GM23248 (cell line): ENCODE data around the gene AGPAT3. TPM values are rescaled to one million over a fixed set of nuclear protein-coding genes. Genes with fewer than 3 reads are reported as not detected.

Experiments used
- DNase-seq: peaks from one replicate; pipeline ENCODE4 v3.0.0-alpha.2; 2015
- H2AFZ ChIP-seq: fragments of 200-600 bp; sonication (generic); 2 replicates; pipeline ENCODE4 v1.6.1; 2016; ENCODE audit warnings: antibody characterized with exemption
- H3F3A ChIP-seq: fragments of 200-600 bp; sonication (generic); 2 replicates; pipeline ENCODE4 v1.6.1; 2016; ENCODE audit warnings: mild to moderate bottlenecking, antibody characterized with exemption, mixed run types; ENCODE audit not compliant: insufficient read depth
- H3K27ac ChIP-seq: fragments of 200-600 bp; sonication (generic); 2 replicates; pipeline ENCODE4 v1.5.1; 2016; ENCODE audit warnings: mild to moderate bottlenecking
- H3K27me3 ChIP-seq: fragments of 200-600 bp; sonication (generic); replicated peaks from 2 replicates; pipeline ENCODE4 v1.6.1; 2016; ENCODE audit warnings: mild to moderate bottlenecking; ENCODE audit not compliant: insufficient read depth
- H3K36me3 ChIP-seq: fragments of 200-600 bp; sonication (generic); 2 replicates; pipeline ENCODE4 v1.6.1; 2016; ENCODE audit warnings: low read depth, mild to moderate bottlenecking
- H3K4me1 ChIP-seq: fragments of 200-600 bp; sonication (generic); 2 replicates; pipeline ENCODE4 v1.6.1; 2016; ENCODE audit warnings: mild to moderate bottlenecking; ENCODE audit not compliant: insufficient read depth
- H3K4me2 ChIP-seq: fragments of 200-600 bp; sonication (generic); one replicate; pipeline ENCODE4 v1.6.1; 2016; ENCODE audit warnings: mild to moderate bottlenecking; ENCODE audit not compliant: unreplicated experiment
- H3K4me3 ChIP-seq: fragments of 200-600 bp; sonication (generic); 2 replicates; pipeline ENCODE4 v1.5.1; 2016; ENCODE audit warnings: mild to moderate bottlenecking
- H3K79me2 ChIP-seq: fragments of 200-600 bp; sonication (generic); 2 replicates; pipeline ENCODE4 v1.6.1; 2016; ENCODE audit warnings: mild to moderate bottlenecking; ENCODE audit not compliant: insufficient read depth
- H3K9ac ChIP-seq: fragments of 200-600 bp; sonication (generic); 2 replicates; pipeline ENCODE4 v1.6.1; 2016; ENCODE audit warnings: mild to moderate bottlenecking
- H3K9me2 ChIP-seq: fragments of 200-600 bp; sonication (generic); 2 replicates; pipeline ENCODE4 v1.6.1; 2016; ENCODE audit warnings: mixed run types, mild to moderate bottlenecking, moderate library complexity; ENCODE audit not compliant: insufficient read depth
- H3K9me3 ChIP-seq: fragments of 200-600 bp; sonication (generic); one replicate; pipeline ENCODE4 v1.6.1; 2017; ENCODE audit warnings: low read depth
- H4K20me1 ChIP-seq: fragments of 200-600 bp; sonication (generic); 2 replicates; pipeline ENCODE4 v1.6.0; 2016; ENCODE audit not compliant: insufficient read depth
- EZH2 ChIP-seq: fragments of 200-600 bp; sonication (generic); IDR thresholded peaks from 2 replicates; pipeline ENCODE4 v1.6.1; 2018; ENCODE audit warnings: antibody characterized with exemption, mild to moderate bottlenecking; ENCODE audit not compliant: insufficient read depth, poor library complexity, severe bottlenecking
- EZH2phosphoT487 ChIP-seq: fragments of 200-600 bp; sonication (generic); IDR thresholded peaks from 2 replicates; pipeline ENCODE4 v1.6.1; 2018; ENCODE audit warnings: antibody characterized with exemption, moderate library complexity, mild to moderate bottlenecking, low read depth; ENCODE audit not compliant: insufficient read depth
- WGBS, 2 experiments: methylation state at CpG; one replicate each; pipeline ENCODE4 v1.1.6; 2015 to 2017; ENCODE audit warnings: low lambda C conversion rate in 2 of 2, low coverage in 1 of 2; ENCODE audit errors: missing lambda C conversion rate in 2 of 2; 5-methylcytosine and 5-hydroxymethylcytosine counted together
- in situ Hi-C: fragments of 300-500 bp; cut with MboI; formaldehyde crosslinking; loops from 2 replicates; pipeline ENCODE4 v1.15.0; 2020
- polyA plus RNA-seq: library from polyadenylated mRNA; unstranded; fragments of >200 nt; fragmentation: Nextera tagmentation; extraction: Ambion mirVana; gene quantifications from 2 replicates; pipeline ENCODE4 v1.2.1, GENCODE V29; 2016
- total RNA-seq: library from RNA; depleted of rRNA; stranded (reverse); fragments of >200 nt; shearing (Covaris generic); gene quantifications from 2 replicates; pipeline ENCODE4 v1.2.3, GENCODE V29; 2014

Gene AGPAT3
- total and polyA plus RNA-seq, 2 experiments from 2014 or later = 12.3 to 29.3 TPM

GRCh38 chr21:43985690-43986251, 120.7 kb downstream of the AGPAT3 start:
- Histone ChIP-seq H3F3A (peaks cover 7% of the 10 kb centered on the region; the same call in 1 of the 2 replicates), H2AFZ (no peak overlapping the region), H3K27ac (no peak overlapping the region), H3K4me3 (no peak overlapping the region), H3K4me1 (no peaks in the 10 kb centered on the region), H4K20me1 (no peaks in the 10 kb centered on the region), H3K79me2 (no peaks in the 10 kb centered on the region), H3K9ac (no peak overlapping the region), H3K9me2 (no peaks in the 10 kb centered on the region), H3K36me3 (no peaks in the 10 kb centered on the region), H3K9me3 (no peaks in the 10 kb centered on the region), H3K4me2 (no peak overlapping the region), H3K27me3 (no peaks in the 10 kb centered on the region)
- in situ Hi-C loops = no loop called here
- 20 to 25% methylated on average over 22 of the region's 22 CpGs for WGBS, 2 experiments
- TF ChIP-seq EZH2 (no peak), EZH2phosphoT487 (no peak)
- no peak for DNase-seq

GRCh38 chr21:43986544-43987451, 121.8 kb downstream of the AGPAT3 start:
- H3K9me3 ChIP-seq = no peaks in the 10 kb centered on the region
- WGBS, 2 experiments = 78 to 80% methylated on average over 22 of the region's 22 CpGs
- no peak overlapping the region for H3K27ac ChIP-seq
- H3K36me3 ChIP-seq = no peaks in the 10 kb centered on the region
- no peaks in the 10 kb centered on the region for H3K4me1 ChIP-seq
- no peaks in the 10 kb centered on the region for H4K20me1 ChIP-seq
- H3K9ac ChIP-seq = no peak overlapping the region
- TF ChIP-seq EZH2phosphoT487 = no peak
- no peak for TF ChIP-seq EZH2
- no peak for DNase-seq
- H3K79me2 ChIP-seq = no peaks in the 10 kb centered on the region
- no peaks in the 10 kb centered on the region for H3K9me2 ChIP-seq
- H3K27me3 ChIP-seq = no peaks in the 10 kb centered on the region
- H3K4me2 ChIP-seq = no peak overlapping the region
- H2AFZ ChIP-seq = no peak overlapping the region
- in situ Hi-C loops = no loop called here
- peaks cover 7% of the 10 kb centered on the region; the same call in 1 of the 2 replicates for H3F3A ChIP-seq
- H3K4me3 ChIP-seq = no peak overlapping the region

- no peaks in the 10 kb centered on the region for H3K27me3 ChIP-seq
- H2AFZ ChIP-seq = no peak overlapping the region
- H3K4me2 ChIP-seq = no peak overlapping the region
- no peak for DNase-seq
- H3K4me1 ChIP-seq = no peaks in the 10 kb centered on the region
- H3F3A ChIP-seq = peaks cover 7% of the 10 kb centered on the region; the same call in 1 of the 2 replicates
- no peak overlapping the region for H3K4me3 ChIP-seq
- WGBS, 2 experiments = 38 to 43% methylated on average over 6 of the region's 6 CpGs
- TF ChIP-seq EZH2 (no peak), EZH2phosphoT487 (no peak)
- H4K20me1 ChIP-seq = no peaks in the 10 kb centered on the region
- no peaks in the 10 kb centered on the region for H3K79me2 ChIP-seq
- H3K36me3 ChIP-seq = no peaks in the 10 kb centered on the region
- no peak overlapping the region for H3K9ac ChIP-seq
- H3K27ac ChIP-seq = no peak overlapping the region
- H3K9me2 ChIP-seq = no peaks in the 10 kb centered on the region
- in situ Hi-C loops = no loop called here
- no peaks in the 10 kb centered on the region for H3K9me3 ChIP-seq
Measured at GRCh38 chr21:43987509-43987908, 122.5 kb downstream of the AGPAT3 start.

- no peak for DNase-seq
- WGBS, 2 experiments = 81 to 82% methylated on average over 9 of the region's 9 CpGs
Measured at GRCh38 chr21:43988016-43988415, 123.0 kb downstream of the AGPAT3 start.

More at GRCh38 chr21:43988016-43988415, 123.0 kb downstream of the AGPAT3 start:
- in situ Hi-C loops = no loop called here
- H3K4me2 ChIP-seq = no peak overlapping the region
- no peaks in the 10 kb centered on the region for H3K9me3 ChIP-seq
- H3K9me2 ChIP-seq = no peaks in the 10 kb centered on the region
- H3K9ac ChIP-seq = no peak overlapping the region
- no peaks in the 10 kb centered on the region for H3K4me1 ChIP-seq
- H3K36me3 ChIP-seq = no peaks in the 10 kb centered on the region
- no peak overlapping the region for H3K27ac ChIP-seq
- H4K20me1 ChIP-seq = no peaks in the 10 kb centered on the region
- no peak overlapping the region for H2AFZ ChIP-seq
- no peaks in the 10 kb centered on the region for H3K27me3 ChIP-seq
- H3F3A ChIP-seq = peaks cover 7% of the 10 kb centered on the region; the same call in 1 of the 2 replicates
- no peaks in the 10 kb centered on the region for H3K79me2 ChIP-seq
- no peak overlapping the region for H3K4me3 ChIP-seq
- TF ChIP-seq EZH2 = no peak
- TF ChIP-seq EZH2phosphoT487 = no peak
